K562 (cell line): Measurements from ENCODE around the gene HEXIM1. TPM values are rescaled to one million over a fixed set of nuclear protein-coding genes. Genes with fewer than 3 reads are reported as not detected.

Source experiments
- ATAC-seq: fragments of 200-7000 bp; cut with Tn5 transposase; 3 replicates; pipeline ENCODE4 v1.9.1; 2020; ENCODE audit warnings: moderate library complexity
- BruUV-seq: library from RNA; stranded (reverse); fragments of 400-500 nt; replicated peaks from 2 replicates; lab custom pipeline; 2021; lab: Mats Ljungman, UMichigan
- CTCF ChIA-PET: fragments of 300-600 bp; formaldehyde crosslinking; extraction: SDS; loops from one replicate; lab custom pipeline; 2021; ENCODE audit warnings: low intra/inter-chr PET ratio; lab: Yijun Ruan, JAX
- POLR2A ChIA-PET: fragments of 300-600, 350-650 bp; sonication (Branson Sonifier 250); formaldehyde crosslinking; extraction: SDS; loops from one replicate; lab custom pipeline; 2021; ENCODE audit warnings: antibody characterized with exemption, inconsistent platforms; lab: Yijun Ruan, JAX
- DNase-seq, 4 experiments: peaks; one replicate each; pipeline versions ENCODE4 v3.0.0 to v3.0.0-alpha.2; 2011 to 2018; ENCODE audit warnings: low spot score in 3 of 4, mixed read lengths in 3 of 4; ENCODE audit errors: extremely low read depth in 1 of 4
- FAIRE-seq: peaks from 2 replicates; lab custom pipeline; 2011; peaks lifted over from hg19 to GRCh38; lab: Jason Lieb, UNC
- H2AFZ ChIP-seq: 2 replicates; pipeline ENCODE4 v1.6.0; 2011; ENCODE audit warnings: low read depth, low read length, control low read depth, inconsistent platforms
- H3K27ac ChIP-seq: fragments of 200-600 bp; 3 replicates; pipeline ENCODE4 v1.8.0; 2011; ENCODE audit warnings: low read depth, mild to moderate bottlenecking, control low read depth, inconsistent platforms, low read length, moderate library complexity, mixed read lengths; ENCODE audit errors: extremely low read depth
- H3K27me3 ChIP-seq, 2 experiments: fragments of 300-600 bp in 1 of 2; 2 replicates in 1 of 2; 3 replicates in 1 of 2; pipeline versions ENCODE4 v1.6.0 to v1.8.0; 2011; ENCODE audit warnings: inconsistent platforms in 2 of 2, low read length in 2 of 2, mild to moderate bottlenecking in 1 of 2, mixed read lengths in 1 of 2, moderate library complexity in 1 of 2; ENCODE audit not compliant: control insufficient read depth in 2 of 2, insufficient read depth in 2 of 2
- H3K36me3 ChIP-seq: fragments of 300-600 bp; 3 replicates; pipeline ENCODE4 v1.8.0; 2011; ENCODE audit warnings: mild to moderate bottlenecking, low read length, inconsistent platforms; ENCODE audit not compliant: control insufficient read depth, insufficient read depth
- H3K4me1 ChIP-seq, 2 experiments: fragments of 200-600 bp in 1 of 2; replicated peaks in 1 of 2; 2 replicates in 1 of 2; 3 replicates in 1 of 2; pipeline versions ENCODE4 v1.5.1 to v1.8.0; 2011; ENCODE audit warnings: inconsistent platforms in 2 of 2, low read length in 2 of 2, mild to moderate bottlenecking in 1 of 2, mixed read lengths in 1 of 2, moderate library complexity in 1 of 2; ENCODE audit not compliant: control insufficient read depth in 2 of 2, insufficient read depth in 2 of 2
- H3K4me2 ChIP-seq: 2 replicates; pipeline ENCODE4 v1.6.1; 2011; ENCODE audit warnings: low read length, control low read depth, inconsistent platforms, mixed read lengths; ENCODE audit not compliant: insufficient read depth
- H3K4me3 ChIP-seq: fragments of 200-600 bp; sonication (generic), shearing (Covaris generic); 2 replicates; pipeline ENCODE4 v1.5.1; 2016; ENCODE audit warnings: control low read depth, inconsistent platforms
- H3K79me2 ChIP-seq: fragments of 200-600 bp; 3 replicates; pipeline ENCODE4 v1.8.0; 2011; ENCODE audit warnings: low read length, inconsistent platforms; ENCODE audit not compliant: control insufficient read depth, insufficient read depth
- H3K9ac ChIP-seq, 2 experiments: 2 replicates each; pipeline versions ENCODE4 v1.6.0 to v1.6.1; 2011; ENCODE audit warnings: low read depth in 2 of 2, low read length in 2 of 2, control low read depth in 1 of 2, inconsistent platforms in 1 of 2, mild to moderate bottlenecking in 1 of 2, mixed read lengths in 1 of 2; ENCODE audit not compliant: insufficient read depth in 1 of 2
- H3K9me1 ChIP-seq: one replicate; pipeline ENCODE4 v1.6.0; 2011; ENCODE audit warnings: inconsistent platforms, mild to moderate bottlenecking, low read length, moderate library complexity; ENCODE audit not compliant: control insufficient read depth, insufficient read depth
- H3K9me3 ChIP-seq: replicated peaks from 2 replicates; pipeline ENCODE4 v1.5.1; 2011; ENCODE audit warnings: low read depth, low read length, inconsistent platforms; ENCODE audit not compliant: control insufficient read depth, insufficient read depth
- H4K20me1 ChIP-seq: replicated peaks from 2 replicates; pipeline ENCODE4 v1.6.1; 2011; ENCODE audit warnings: low read length, inconsistent platforms, mixed read lengths; ENCODE audit not compliant: control insufficient read depth, insufficient read depth
- DDX20 ChIP-seq: fragments of 450-650 bp; IDR thresholded peaks from 2 replicates; pipeline ENCODE4 v1.6.1; 2016; ENCODE audit warnings: missing genetic modification characterization, low read depth, mild to moderate bottlenecking, missing compliant biosample characterization, moderate library complexity
- FOXK2 ChIP-seq, 2 experiments: fragments of 450-650 bp; IDR thresholded peaks in 1 of 2; conservative IDR thresholded peaks in 1 of 2; 2 replicates each; pipeline ENCODE4 v1.6.1; 2016; ENCODE audit warnings: low read depth in 2 of 2, mild to moderate bottlenecking in 1 of 2
- FOXP1 ChIP-seq: sonication (generic); formaldehyde crosslinking; IDR thresholded peaks from 2 replicates; pipeline ENCODE4 v1.8.0; 2022; ENCODE audit warnings: mild to moderate bottlenecking, missing genetic modification reagents
- GABPA ChIP-seq: fragments of 200-800 bp; sonication (Bioruptor generic); conservative IDR thresholded peaks from 2 replicates; pipeline ENCODE4 v1.6.1; 2016; ENCODE audit warnings: low read depth, missing genetic modification characterization, missing compliant biosample characterization
- JUND ChIP-seq, 2 experiments: IDR thresholded peaks; 2 replicates in 1 of 2; 3 replicates in 1 of 2; pipeline ENCODE4 v1.6.1; 2011; ENCODE audit warnings: borderline replicate concordance in 2 of 2, low read depth in 2 of 2, low read length in 2 of 2, improper control_type of control experiment in 1 of 2, missing biosample characterization in 1 of 2, missing genetic modification characterization in 1 of 2, missing genetic modification reagents in 1 of 2
- KAT8 ChIP-seq: fragments of 450-650 bp; IDR thresholded peaks from 2 replicates; pipeline ENCODE4 v1.6.1; 2016; ENCODE audit warnings: low read depth, mild to moderate bottlenecking
- MCM5 ChIP-seq: fragments of 450-650 bp; IDR thresholded peaks from 2 replicates; pipeline ENCODE4 v1.6.1; 2016; ENCODE audit warnings: low read depth
- MIER1 ChIP-seq: fragments of 450-650 bp; IDR thresholded peaks from 2 replicates; pipeline ENCODE4 v1.6.1; 2016; ENCODE audit warnings: antibody characterized with exemption, mild to moderate bottlenecking, low read depth
- NR2C2 ChIP-seq, 2 experiments: fragments of 200-800 bp in 1 of 2; sonication (Bioruptor generic) in 1 of 2; sonication (generic) in 1 of 2; formaldehyde crosslinking in 1 of 2; IDR thresholded peaks; 2 replicates each; pipeline versions ENCODE4 v1.6.1 to v1.8.0; 2016 to 2022; ENCODE audit warnings: mild to moderate bottlenecking in 1 of 2, missing compliant biosample characterization in 1 of 2, missing genetic modification characterization in 1 of 2, missing genetic modification reagents in 1 of 2
- POLR2AphosphoS5 ChIP-seq: IDR thresholded peaks from 2 replicates; pipeline ENCODE4 v1.6.1; 2011; ENCODE audit warnings: mild to moderate bottlenecking, low read depth, low read length, moderate library complexity; ENCODE audit not compliant: control insufficient read depth, insufficient read depth
- POLR2B ChIP-seq: fragments of 450-650 bp; IDR thresholded peaks from 2 replicates; pipeline ENCODE4 v1.6.1; 2018; ENCODE audit warnings: low read depth; ENCODE audit not compliant: partially characterized antibody
- TCF3 ChIP-seq: sonication (generic); formaldehyde crosslinking; IDR thresholded peaks from 2 replicates; pipeline ENCODE4 v1.4.0; 2020; ENCODE audit warnings: mild to moderate bottlenecking, missing genetic modification reagents
- YBX1 ChIP-seq: fragments of 450-650 bp; IDR thresholded peaks from 2 replicates; pipeline ENCODE4 v1.7.1; 2016; ENCODE audit warnings: mild to moderate bottlenecking
- WGBS: fragments of 100-300 bp; shearing (Covaris generic); methylation state at CpG from one replicate; pipeline ENCODE4 v1.1.6; 2016; ENCODE audit warnings: low coverage, mixed read lengths; ENCODE audit not compliant: insufficient coverage; ENCODE audit errors: missing lambda C conversion rate; 5-methylcytosine and 5-hydroxymethylcytosine counted together
- in situ Hi-C: fragments of 300-500 bp; cut with MboI; formaldehyde crosslinking; loops from 4 replicates; pipeline ENCODE4 v1.15.0; 2018; ENCODE audit warnings: inconsistent platforms, mixed read lengths
- intact Hi-C: fragments of 100-400 bp; cut with micrococcal nuclease; formaldehyde crosslinking; loops from 2 replicates; pipeline ENCODE4 v1.14.2; 2022
- polyA plus RNA-seq, 8 experiments: library from polyadenylated mRNA; depleted of rRNA in 4 of 8; stranded (reverse) in 5 of 8; unstranded in 3 of 8; fragments of >200 nt; fragmentation: Nextera tagmentation in 2 of 8; fragmentation: Illumina TruSeq in 1 of 8; extraction: Ambion mirVana in 2 of 8; extraction: Trizol in 1 of 8; gene quantifications; 2 replicates each; pipeline versions ENCODE4 v1.2.1 to v1.2.3, GENCODE V29; 2011 to 2014; ENCODE audit warnings: inconsistent platforms in 1 of 8, missing spikeins in 1 of 8
- total RNA-seq, 7 experiments: library from RNA; depleted of rRNA in 6 of 7; stranded (reverse); fragments of >200 nt in 6 of 7; fragmentation: Illumina TruSeq in 2 of 7; extraction: Trizol in 2 of 7; gene quantifications; 2 replicates each; pipeline versions ENCODE4 v1.2.1 to v1.2.3, GENCODE V29; 2011 to 2021; ENCODE audit warnings: low replicate concordance in 1 of 7
- TF ChIP-seq, protein P1 (sequence below): fragments of 250-450 bp; sonication (Bioruptor Pico); IDR thresholded peaks from 2 replicates; pipeline ENCODE4 v1.5.1; 2021; ENCODE audit warnings: mild to moderate bottlenecking
- TF ChIP-seq, protein P2 (sequence below): fragments of 450-650 bp; IDR thresholded peaks from 2 replicates; pipeline ENCODE4 v1.6.1; 2016
- TF ChIP-seq, protein P3 (sequence below): sonication (generic); formaldehyde crosslinking; IDR thresholded peaks from 2 replicates; pipeline ENCODE4 v1.8.1; 2023; ENCODE audit warnings: mild to moderate bottlenecking, missing genetic modification reagents

The HEXIM1 gene
- total and polyA plus RNA-seq, 9 of the 15 experiments (the other 6 are each of a cell fraction or from before 2014, with no cell fraction given), result 1.4 to 28.3 (median 9.1) TPM

GRCh38 chr17:45123930-45124796 is 24.1 kb upstream of the HEXIM1 start:
- intact Hi-C loops, result loop anchor here (10.0 kb wide), 1 partner anchor 109 kb away; no protein-coding TSS in a partner anchor
- Histone ChIP-seq H3K79me2 (no peaks in the 10 kb centered on the region; the same call in 2 of the 3 replicates), H3K9me1 (no peaks in the 10 kb centered on the region), H3K4me2 (peak overlapping the region; percentile 67), H2AFZ (peak overlapping the region; percentile 82), H3K4me1 (peaks cover 35 to 55% of the 10 kb centered on the region in 2 experiments), H3K4me3 (no peak overlapping the region; the same call in 1 of the 2 replicates), H3K36me3 (no peaks in the 10 kb centered on the region), H3K9me3 (no peaks in the 10 kb centered on the region), H3K27ac (peak overlapping the region; percentile 92), H3K9ac (peak overlapping the region; percentile 60 to 85; a peak in 3 of 4 replicates), H3K27me3 (no peaks in the 10 kb centered on the region), H4K20me1 (no peaks in the 10 kb centered on the region)
- FAIRE-seq (peak; percentile 96), DNase-seq (peak; percentile 77 to 89 (median 86)), ATAC-seq (peak; percentile 95)
- ChIA-PET CTCF (no interaction called here), POLR2A (interaction anchor here (0.6 to 1.2 kb wide), 4 partner anchors 9 to 77 kb away, joined by 3 to 5 read pairs (median 3); partner anchors contain the start of gene HEXIM1)
- BruUV-seq, result no TSS peak
- in situ Hi-C loops, result no loop called here
- 34% methylated on average over 13 of the region's 15 CpGs for WGBS
- peak; percentile 55; the same call in 1 of the 2 replicates for TF ChIP-seq MIER1
- no peak for TF ChIP-seq KAT8
- TF ChIP-seq YBX1, result no peak
- TF ChIP-seq NR2C2 (CRISPR knock-in tag; IDR thresholded peaks at IDR 0.05), result no peak
- TF ChIP-seq NR2C2 (tag; IDR thresholded peaks at IDR 0.05), result peak; percentile 37; the same call in 1 of the 2 replicates
- peak; percentile 20; the same call in 1 of the 2 replicates for TF ChIP-seq TCF3 (CRISPR knock-in tag)
- peak; percentile 99 for TF ChIP-seq JUND (IDR thresholded peaks at IDR 0.05; ENCODE audit: borderline replicate concordance, low read depth, low read length)
- TF ChIP-seq JUND (tag; IDR thresholded peaks at IDR 0.05; ENCODE audit: borderline replicate concordance, low read depth, low read length), result peak; percentile 95
- TF ChIP-seq GABPA (tag), result peak; percentile 75
- no peak for TF ChIP-seq DDX20 (tag)
- TF ChIP-seq, protein P1, sequence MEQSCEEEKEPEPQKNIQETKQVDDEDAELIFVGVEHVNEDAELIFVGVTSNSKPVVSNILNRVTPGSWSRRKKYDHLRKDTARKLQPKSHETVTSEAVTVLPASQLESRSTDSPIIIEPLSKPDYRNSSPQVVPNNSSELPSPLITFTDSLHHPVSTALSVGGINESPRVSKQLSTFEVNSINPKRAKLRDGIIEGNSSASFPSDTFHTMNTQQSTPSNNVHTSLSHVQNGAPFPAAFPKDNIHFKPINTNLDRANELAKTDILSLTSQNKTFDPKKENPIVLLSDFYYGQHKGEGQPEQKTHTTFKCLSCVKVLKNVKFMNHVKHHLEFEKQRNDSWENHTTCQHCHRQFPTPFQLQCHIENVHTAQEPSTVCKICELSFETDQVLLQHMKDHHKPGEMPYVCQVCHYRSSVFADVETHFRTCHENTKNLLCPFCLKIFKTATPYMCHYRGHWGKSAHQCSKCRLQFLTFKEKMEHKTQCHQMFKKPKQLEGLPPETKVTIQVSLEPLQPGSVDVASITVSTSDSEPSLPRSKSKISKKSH (CRISPR knock-in tag), result no peak
- peak; percentile 54 for TF ChIP-seq POLR2B
- TF ChIP-seq, protein P2, sequence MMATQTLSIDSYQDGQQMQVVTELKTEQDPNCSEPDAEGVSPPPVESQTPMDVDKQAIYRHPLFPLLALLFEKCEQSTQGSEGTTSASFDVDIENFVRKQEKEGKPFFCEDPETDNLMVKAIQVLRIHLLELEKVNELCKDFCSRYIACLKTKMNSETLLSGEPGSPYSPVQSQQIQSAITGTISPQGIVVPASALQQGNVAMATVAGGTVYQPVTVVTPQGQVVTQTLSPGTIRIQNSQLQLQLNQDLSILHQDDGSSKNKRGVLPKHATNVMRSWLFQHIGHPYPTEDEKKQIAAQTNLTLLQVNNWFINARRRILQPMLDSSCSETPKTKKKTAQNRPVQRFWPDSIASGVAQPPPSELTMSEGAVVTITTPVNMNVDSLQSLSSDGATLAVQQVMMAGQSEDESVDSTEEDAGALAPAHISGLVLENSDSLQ, result peak; percentile 30; the same call in 1 of the 2 replicates
- TF ChIP-seq POLR2AphosphoS5, result no peak
- TF ChIP-seq, protein P3, sequence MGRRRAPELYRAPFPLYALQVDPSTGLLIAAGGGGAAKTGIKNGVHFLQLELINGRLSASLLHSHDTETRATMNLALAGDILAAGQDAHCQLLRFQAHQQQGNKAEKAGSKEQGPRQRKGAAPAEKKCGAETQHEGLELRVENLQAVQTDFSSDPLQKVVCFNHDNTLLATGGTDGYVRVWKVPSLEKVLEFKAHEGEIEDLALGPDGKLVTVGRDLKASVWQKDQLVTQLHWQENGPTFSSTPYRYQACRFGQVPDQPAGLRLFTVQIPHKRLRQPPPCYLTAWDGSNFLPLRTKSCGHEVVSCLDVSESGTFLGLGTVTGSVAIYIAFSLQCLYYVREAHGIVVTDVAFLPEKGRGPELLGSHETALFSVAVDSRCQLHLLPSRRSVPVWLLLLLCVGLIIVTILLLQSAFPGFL (CRISPR knock-in tag), result no peak
- no peak for TF ChIP-seq MCM5
- no peak for TF ChIP-seq FOXP1
- peak; percentile 56 to 69; a peak in 3 of 4 replicates for TF ChIP-seq FOXK2 (conservative IDR thresholded peaks at IDR 0.05 in 1 of 2, IDR thresholded peaks at IDR 0.05 in 1 of 2; ENCODE audit: low read depth in 2 of 2)
